ENCODE measurements around the gene RAB1A. TPM values are rescaled to one million over a fixed set of nuclear protein-coding genes. Genes with fewer than 3 reads are reported as not detected.

RAB1A gene
- total and polyA plus RNA-seq, 9 of the 15 experiments (the other 6 are each of a cell fraction or from before 2014, with no cell fraction given), result 43.8 to 163 (median 67.7) TPM

DNA sequence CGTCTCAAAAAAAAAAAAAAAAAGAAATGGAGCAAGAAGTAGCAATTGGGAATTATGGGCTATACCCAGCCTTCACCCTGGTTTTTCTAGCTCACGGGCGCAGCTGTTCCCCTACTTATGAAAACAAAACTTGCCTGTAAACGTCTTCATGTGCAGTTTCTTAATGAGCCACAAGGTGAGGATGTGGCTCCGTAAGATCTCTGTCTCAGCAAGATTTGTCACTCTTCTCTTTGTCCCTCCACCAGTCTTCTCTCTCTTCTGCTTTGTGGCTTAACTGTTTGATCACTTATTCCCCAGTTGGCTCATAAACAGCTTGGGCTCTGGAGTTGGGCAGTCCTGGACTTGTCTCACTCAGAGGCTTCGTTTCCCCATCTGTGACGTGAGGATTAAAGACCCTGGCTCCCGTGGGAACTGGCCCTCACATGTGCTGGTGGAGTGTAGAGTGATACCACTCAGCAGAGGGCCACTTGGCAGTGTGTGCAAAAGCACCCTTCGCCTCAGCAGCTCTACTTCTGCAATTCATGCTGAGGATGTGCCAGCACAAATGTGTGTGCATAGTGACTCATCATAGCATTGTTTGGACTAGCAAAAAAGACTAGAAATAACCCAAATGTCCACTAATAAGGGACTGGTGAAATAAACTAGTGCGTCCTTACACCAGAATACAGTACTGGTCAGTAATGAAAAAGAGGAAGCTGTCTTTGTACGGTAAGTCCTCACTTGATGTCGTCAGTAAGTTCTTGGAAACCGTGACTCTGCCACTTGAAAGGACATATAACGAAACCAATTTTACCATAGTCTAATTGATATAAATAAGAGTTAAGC lies 65.0 kb downstream of the RAB1A start (continued):
- no peak for TF ChIP-seq ZNF124 (CRISPR knock-in tag; IDR thresholded peaks at IDR 0.05)
- TF ChIP-seq, protein P1, sequence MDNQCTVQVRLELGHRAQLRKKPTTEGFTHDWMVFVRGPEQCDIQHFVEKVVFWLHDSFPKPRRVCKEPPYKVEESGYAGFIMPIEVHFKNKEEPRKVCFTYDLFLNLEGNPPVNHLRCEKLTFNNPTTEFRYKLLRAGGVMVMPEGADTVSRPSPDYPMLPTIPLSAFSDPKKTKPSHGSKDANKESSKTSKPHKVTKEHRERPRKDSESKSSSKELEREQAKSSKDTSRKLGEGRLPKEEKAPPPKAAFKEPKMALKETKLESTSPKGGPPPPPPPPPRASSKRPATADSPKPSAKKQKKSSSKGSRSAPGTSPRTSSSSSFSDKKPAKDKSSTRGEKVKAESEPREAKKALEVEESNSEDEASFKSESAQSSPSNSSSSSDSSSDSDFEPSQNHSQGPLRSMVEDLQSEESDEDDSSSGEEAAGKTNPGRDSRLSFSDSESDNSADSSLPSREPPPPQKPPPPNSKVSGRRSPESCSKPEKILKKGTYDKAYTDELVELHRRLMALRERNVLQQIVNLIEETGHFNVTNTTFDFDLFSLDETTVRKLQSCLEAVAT (IDR thresholded peaks at IDR 0.05), result no peak
- no peak for TF ChIP-seq ZNF76 (CRISPR knock-in tag; IDR thresholded peaks at IDR 0.05; ENCODE audit: borderline replicate concordance)
- TF ChIP-seq, protein P2, sequence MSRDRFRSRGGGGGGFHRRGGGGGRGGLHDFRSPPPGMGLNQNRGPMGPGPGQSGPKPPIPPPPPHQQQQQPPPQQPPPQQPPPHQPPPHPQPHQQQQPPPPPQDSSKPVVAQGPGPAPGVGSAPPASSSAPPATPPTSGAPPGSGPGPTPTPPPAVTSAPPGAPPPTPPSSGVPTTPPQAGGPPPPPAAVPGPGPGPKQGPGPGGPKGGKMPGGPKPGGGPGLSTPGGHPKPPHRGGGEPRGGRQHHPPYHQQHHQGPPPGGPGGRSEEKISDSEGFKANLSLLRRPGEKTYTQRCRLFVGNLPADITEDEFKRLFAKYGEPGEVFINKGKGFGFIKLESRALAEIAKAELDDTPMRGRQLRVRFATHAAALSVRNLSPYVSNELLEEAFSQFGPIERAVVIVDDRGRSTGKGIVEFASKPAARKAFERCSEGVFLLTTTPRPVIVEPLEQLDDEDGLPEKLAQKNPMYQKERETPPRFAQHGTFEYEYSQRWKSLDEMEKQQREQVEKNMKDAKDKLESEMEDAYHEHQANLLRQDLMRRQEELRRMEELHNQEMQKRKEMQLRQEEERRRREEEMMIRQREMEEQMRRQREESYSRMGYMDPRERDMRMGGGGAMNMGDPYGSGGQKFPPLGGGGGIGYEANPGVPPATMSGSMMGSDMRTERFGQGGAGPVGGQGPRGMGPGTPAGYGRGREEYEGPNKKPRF (IDR thresholded peaks at IDR 0.05; ENCODE audit: low read depth, low read length), result no peak
- TF ChIP-seq, protein P3, sequence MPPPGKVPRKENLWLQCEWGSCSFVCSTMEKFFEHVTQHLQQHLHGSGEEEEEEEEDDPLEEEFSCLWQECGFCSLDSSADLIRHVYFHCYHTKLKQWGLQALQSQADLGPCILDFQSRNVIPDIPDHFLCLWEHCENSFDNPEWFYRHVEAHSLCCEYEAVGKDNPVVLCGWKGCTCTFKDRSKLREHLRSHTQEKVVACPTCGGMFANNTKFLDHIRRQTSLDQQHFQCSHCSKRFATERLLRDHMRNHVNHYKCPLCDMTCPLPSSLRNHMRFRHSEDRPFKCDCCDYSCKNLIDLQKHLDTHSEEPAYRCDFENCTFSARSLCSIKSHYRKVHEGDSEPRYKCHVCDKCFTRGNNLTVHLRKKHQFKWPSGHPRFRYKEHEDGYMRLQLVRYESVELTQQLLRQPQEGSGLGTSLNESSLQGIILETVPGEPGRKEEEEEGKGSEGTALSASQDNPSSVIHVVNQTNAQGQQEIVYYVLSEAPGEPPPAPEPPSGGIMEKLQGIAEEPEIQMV (tag; conservative IDR thresholded peaks at IDR 0.05; ENCODE audit: low read depth), result no peak
- no peak for TF ChIP-seq EGR1 (conservative IDR thresholded peaks at IDR 0.05)
- TF ChIP-seq HSF4 (CRISPR knock-in tag; IDR thresholded peaks at IDR 0.05; ENCODE audit: borderline replicate concordance), result no peak
- TF ChIP-seq EHMT2 (IDR thresholded peaks at IDR 0.05), result no peak
- peak; percentile 61; the same call in 1 of the 2 replicates for TF ChIP-seq ATF7 (IDR thresholded peaks at IDR 0.05)
- no peak for TF ChIP-seq CEBPB (tag; IDR thresholded peaks at IDR 0.05)
- no peak for TF ChIP-seq MXI1 (IDR thresholded peaks at IDR 0.05; ENCODE audit: low read depth, low read length)
- no peak for TF ChIP-seq GATAD2A (IDR thresholded peaks at IDR 0.05)
- TF ChIP-seq, protein P4, sequence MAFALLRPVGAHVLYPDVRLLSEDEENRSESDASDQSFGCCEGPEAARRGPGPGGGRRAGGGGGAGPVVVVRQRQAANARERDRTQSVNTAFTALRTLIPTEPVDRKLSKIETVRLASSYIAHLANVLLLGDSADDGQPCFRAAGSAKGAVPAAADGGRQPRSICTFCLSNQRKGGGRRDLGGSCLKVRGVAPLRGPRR (CRISPR knock-in tag; IDR thresholded peaks at IDR 0.05), result no peak
- TF ChIP-seq YBX1 (IDR thresholded peaks at IDR 0.05), result no peak
- TF ChIP-seq DIDO1 (tag; IDR thresholded peaks at IDR 0.05; ENCODE audit: low read depth), result no peak
- TF ChIP-seq, protein P5, sequence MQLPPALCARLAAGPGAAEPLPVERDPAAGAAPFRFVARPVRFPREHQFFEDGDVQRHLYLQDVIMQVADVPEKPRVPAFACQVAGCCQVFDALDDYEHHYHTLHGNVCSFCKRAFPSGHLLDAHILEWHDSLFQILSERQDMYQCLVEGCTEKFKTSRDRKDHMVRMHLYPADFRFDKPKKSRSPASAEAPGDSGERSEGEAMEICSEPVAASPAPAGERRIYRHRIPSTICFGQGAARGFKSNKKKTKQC (CRISPR knock-in tag; IDR thresholded peaks at IDR 0.05), result no peak
- TF ChIP-seq ZNF384 (IDR thresholded peaks at IDR 0.05; ENCODE audit: low read depth, low read length), result no peak
- no peak for TF ChIP-seq ESRRA (IDR thresholded peaks at IDR 0.05; ENCODE audit: borderline replicate concordance, low read depth)
- TF ChIP-seq, protein P6, sequence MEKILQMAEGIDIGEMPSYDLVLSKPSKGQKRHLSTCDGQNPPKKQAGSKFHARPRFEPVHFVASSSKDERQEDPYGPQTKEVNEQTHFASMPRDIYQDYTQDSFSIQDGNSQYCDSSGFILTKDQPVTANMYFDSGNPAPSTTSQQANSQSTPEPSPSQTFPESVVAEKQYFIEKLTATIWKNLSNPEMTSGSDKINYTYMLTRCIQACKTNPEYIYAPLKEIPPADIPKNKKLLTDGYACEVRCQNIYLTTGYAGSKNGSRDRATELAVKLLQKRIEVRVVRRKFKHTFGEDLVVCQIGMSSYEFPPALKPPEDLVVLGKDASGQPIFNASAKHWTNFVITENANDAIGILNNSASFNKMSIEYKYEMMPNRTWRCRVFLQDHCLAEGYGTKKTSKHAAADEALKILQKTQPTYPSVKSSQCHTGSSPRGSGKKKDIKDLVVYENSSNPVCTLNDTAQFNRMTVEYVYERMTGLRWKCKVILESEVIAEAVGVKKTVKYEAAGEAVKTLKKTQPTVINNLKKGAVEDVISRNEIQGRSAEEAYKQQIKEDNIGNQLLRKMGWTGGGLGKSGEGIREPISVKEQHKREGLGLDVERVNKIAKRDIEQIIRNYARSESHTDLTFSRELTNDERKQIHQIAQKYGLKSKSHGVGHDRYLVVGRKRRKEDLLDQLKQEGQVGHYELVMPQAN (IDR thresholded peaks at IDR 0.05; ENCODE audit: borderline replicate concordance), result peak; percentile 35; the same call in 1 of the 2 replicates
- no peak for TF ChIP-seq ZFP30 (CRISPR knock-in tag; IDR thresholded peaks at IDR 0.05; ENCODE audit: borderline replicate concordance)
- no peak; the same call in 1 of the 2 replicates for TF ChIP-seq GABPB1 (CRISPR knock-in tag; IDR thresholded peaks at IDR 0.05)

Data from K562 (cell line).